H1 (cell line): Measurements from ENCODE around the gene PSAP. TPM values are rescaled to one million over a fixed set of nuclear protein-coding genes. Genes with fewer than 3 reads are reported as not detected.

Experiments
- CTCF ChIA-PET: fragments of 300-600 bp; sonication (Branson Sonifier 250); formaldehyde crosslinking; loops from one replicate; lab custom pipeline; 2021; ENCODE audit not compliant: partially characterized antibody; lab: Charles Lee
- POLR2A ChIA-PET: fragments of 300-600 bp; sonication (Branson Sonifier 250); formaldehyde crosslinking; loops from one replicate; lab custom pipeline; 2021; ENCODE audit warnings: inconsistent platforms; ENCODE audit not compliant: partially characterized antibody; lab: Charles Lee
- DNase-seq, 2 experiments: peaks; one replicate each; pipeline versions ENCODE4 v3.0.0 to v3.0.0-alpha.2; 2010 to 2022; ENCODE audit warnings: low spot score in 2 of 2, low read depth in 1 of 2, mixed read lengths in 1 of 2
- FAIRE-seq: peaks from 2 replicates; lab custom pipeline; 2011; peaks lifted over from hg19 to GRCh38; lab: Jason Lieb, UNC
- H2AFZ ChIP-seq: 2 replicates; pipeline ENCODE4 v1.8.1; 2012; ENCODE audit warnings: low read length, inconsistent platforms
- H2AK5ac ChIP-seq: 2 replicates; pipeline ENCODE4 v1.6.1; 2013; ENCODE audit warnings: low read depth, low read length
- H2BK120ac ChIP-seq: replicated peaks from 2 replicates; pipeline ENCODE3; 2013; ENCODE audit warnings: low read depth, low read length, inconsistent platforms
- H2BK12ac ChIP-seq: 2 replicates; pipeline ENCODE4 v1.6.1; 2013; ENCODE audit warnings: low read depth, low read length
- H2BK15ac ChIP-seq: 2 replicates; pipeline ENCODE4 v1.6.1; 2013; ENCODE audit warnings: low read length
- H2BK20ac ChIP-seq: 2 replicates; pipeline ENCODE4 v1.6.1; 2013; ENCODE audit warnings: low read length
- H2BK5ac ChIP-seq: 2 replicates; pipeline ENCODE4 v1.6.1; 2013; ENCODE audit warnings: low read depth, low read length
- H3K14ac ChIP-seq: 2 replicates; pipeline ENCODE4 v1.6.1; 2013; ENCODE audit warnings: inconsistent platforms; ENCODE audit not compliant: insufficient read length
- H3K18ac ChIP-seq: 2 replicates; pipeline ENCODE4 v1.6.1; 2013; ENCODE audit warnings: low read length; ENCODE audit errors: extremely low read depth
- H3K23ac ChIP-seq: 2 replicates; pipeline ENCODE4 v1.6.1; 2013; ENCODE audit warnings: inconsistent platforms; ENCODE audit not compliant: insufficient read length
- H3K23me2 ChIP-seq: 2 replicates; pipeline ENCODE4 v1.6.1; 2013; ENCODE audit warnings: low read depth, low read length
- H3K27ac ChIP-seq: 2 replicates; pipeline ENCODE4 v1.6.1; 2011; ENCODE audit warnings: low read depth, low read length, inconsistent platforms
- H3K27me3 ChIP-seq, 4 experiments: replicated peaks in 1 of 4; 1 replicate in 1 of 4; 2 replicates in 3 of 4; pipeline versions ENCODE4 v1.6.1 to v1.8.1; 2011 to 2013; ENCODE audit warnings: low read length in 3 of 4, mild to moderate bottlenecking in 3 of 4, inconsistent platforms in 2 of 4, mixed read lengths in 2 of 4, moderate library complexity in 1 of 4; ENCODE audit not compliant: control insufficient read depth in 3 of 4, insufficient read depth in 3 of 4; ENCODE audit errors: extremely low read depth in 1 of 4
- H3K36me3 ChIP-seq, 4 experiments: 2 replicates each; pipeline versions ENCODE4 v1.6.1 to v1.8.1; 2011 to 2013; ENCODE audit warnings: mild to moderate bottlenecking in 4 of 4, low read length in 3 of 4, moderate library complexity in 2 of 4, control low read depth in 1 of 4, inconsistent platforms in 1 of 4; ENCODE audit not compliant: insufficient read depth in 4 of 4, control insufficient read depth in 2 of 4
- H3K4ac ChIP-seq: replicated peaks from 2 replicates; pipeline ENCODE3; 2013; ENCODE audit warnings: low read length, low read depth, mixed read lengths, inconsistent platforms; ENCODE audit not compliant: insufficient read length
- H3K4me1 ChIP-seq, 4 experiments: replicated peaks in 1 of 4; 1 replicate in 1 of 4; 2 replicates in 3 of 4; pipeline versions ENCODE4 v1.6.1 to v1.8.1; 2011 to 2013; ENCODE audit warnings: low read length in 3 of 4, inconsistent platforms in 2 of 4, mixed read lengths in 1 of 4; ENCODE audit not compliant: insufficient read depth in 4 of 4, control insufficient read depth in 3 of 4
- H3K4me2 ChIP-seq, 2 experiments: 2 replicates each; pipeline versions ENCODE4 v1.6.1 to v1.8.1; 2011 to 2013; ENCODE audit warnings: low read depth in 2 of 2, low read length in 2 of 2, control low read depth in 1 of 2, inconsistent platforms in 1 of 2, mild to moderate bottlenecking in 1 of 2; ENCODE audit not compliant: insufficient read depth in 1 of 2
- H3K4me3 ChIP-seq, 4 experiments: fragments of 200-600, 300-600 bp in 1 of 4; sonication (generic), shearing (Covaris generic), sonication (Bioruptor Twin) in 1 of 4; 2 replicates each; pipeline versions ENCODE4 v1.5.1 to v1.8.1; 2011 to 2016; ENCODE audit warnings: low read length in 4 of 4, low read depth in 3 of 4, control low read depth in 2 of 4, inconsistent platforms in 2 of 4, mild to moderate bottlenecking in 2 of 4, mixed read lengths in 1 of 4, moderate library complexity in 1 of 4; ENCODE audit not compliant: insufficient read depth in 2 of 4; ENCODE audit errors: extremely low read depth in 1 of 4
- H3K56ac ChIP-seq: replicated peaks from 2 replicates; pipeline ENCODE3; 2013; ENCODE audit warnings: low read depth, mild to moderate bottlenecking, mixed read lengths, low read length, inconsistent platforms; ENCODE audit not compliant: insufficient read length
- H3K79me1 ChIP-seq: 2 replicates; pipeline ENCODE4 v1.6.1; 2013; ENCODE audit warnings: low read depth, low read length, control low read depth
- H3K79me2 ChIP-seq, 2 experiments: 2 replicates each; pipeline versions ENCODE4 v1.6.1 to v1.8.1; 2012 to 2013; ENCODE audit warnings: low read length in 2 of 2, mild to moderate bottlenecking in 2 of 2, inconsistent platforms in 1 of 2; ENCODE audit not compliant: insufficient read depth in 2 of 2, control insufficient read depth in 1 of 2
- H3K9ac ChIP-seq, 4 experiments: replicated peaks in 1 of 4; 1 replicate in 1 of 4; 2 replicates in 3 of 4; pipeline versions ENCODE4 v1.6.1 to v1.8.1; 2011 to 2013; ENCODE audit warnings: low read depth in 3 of 4, low read length in 3 of 4, control low read depth in 2 of 4, mild to moderate bottlenecking in 2 of 4, moderate library complexity in 2 of 4, inconsistent platforms in 1 of 4; ENCODE audit errors: extremely low read depth in 1 of 4
- H3K9me3 ChIP-seq, 2 experiments: 2 replicates each; pipeline versions ENCODE4 v1.6.1 to v1.8.1; 2012 to 2013; ENCODE audit warnings: mild to moderate bottlenecking in 2 of 2, moderate library complexity in 2 of 2, control low read depth in 1 of 2, inconsistent platforms in 1 of 2, low read depth in 1 of 2, low read length in 1 of 2, mixed read lengths in 1 of 2; ENCODE audit not compliant: insufficient read depth in 2 of 2
- H4K20me1 ChIP-seq, 2 experiments: replicated peaks in 1 of 2; 2 replicates each; pipeline versions ENCODE3 to v1.8.1; 2011 to 2013; ENCODE audit warnings: inconsistent platforms in 2 of 2, low read length in 2 of 2, mild to moderate bottlenecking in 1 of 2; ENCODE audit not compliant: insufficient read depth in 2 of 2, control insufficient read depth in 1 of 2
- H4K5ac ChIP-seq: 2 replicates; pipeline ENCODE4 v1.6.1; 2013; ENCODE audit warnings: low read length, low read depth, mixed read lengths, inconsistent platforms; ENCODE audit not compliant: insufficient read length
- H4K8ac ChIP-seq: 2 replicates; pipeline ENCODE4 v1.8.0; 2013; ENCODE audit warnings: mild to moderate bottlenecking, moderate library complexity, low read length, inconsistent platforms; ENCODE audit not compliant: insufficient read depth; ENCODE audit errors: extremely low read depth
- H4K91ac ChIP-seq: replicated peaks from 2 replicates; pipeline ENCODE3; 2013; ENCODE audit warnings: low read length, mixed read lengths, inconsistent platforms; ENCODE audit not compliant: insufficient read length
- SIN3A ChIP-seq, 2 experiments: IDR thresholded peaks in 1 of 2; conservative IDR thresholded peaks in 1 of 2; 2 replicates each; pipeline ENCODE4 v1.6.1; 2011 to 2012; ENCODE audit warnings: low read length in 2 of 2, improper control_type of control experiment in 1 of 2, low read depth in 1 of 2, mild to moderate bottlenecking in 1 of 2
- TEAD4 ChIP-seq: IDR thresholded peaks from 2 replicates; pipeline ENCODE4 v1.6.1; 2012; ENCODE audit warnings: low read depth, low read length, inconsistent platforms, mixed read lengths
- WGBS, 2 experiments: shearing (Covaris generic) in 1 of 2; methylation state at CpG; one replicate each; pipeline versions ENCODE4 v1.1.6 to v1.1.7; 2013 to 2015; ENCODE audit warnings: low lambda C conversion rate in 2 of 2, mixed read lengths in 2 of 2, inconsistent platforms in 1 of 2, low coverage in 1 of 2, missing lambda C conversion rate in 1 of 2; ENCODE audit not compliant: insufficient replicate concordance in 2 of 2, insufficient coverage in 1 of 2, insufficient read length in 1 of 2; ENCODE audit errors: extremely low coverage in 1 of 2, missing lambda C conversion rate in 1 of 2; 5-methylcytosine and 5-hydroxymethylcytosine counted together
- polyA plus RNA-seq, 7 experiments: library from polyadenylated mRNA; depleted of rRNA in 3 of 7; stranded (reverse) in 5 of 7; unstranded in 2 of 7; fragments of >200 nt in 5 of 7; fragments of 200-250 nt in 2 of 7; gene quantifications; 1 replicate in 5 of 7; 2 replicates in 1 of 7; 4 replicates in 1 of 7; pipeline versions ENCODE4 v1.2.1 to v1.2.3, GENCODE V29; 2011 to 2013; ENCODE audit warnings: missing spikeins in 2 of 7, mixed read lengths in 2 of 7
- total RNA-seq: library from RNA; stranded (reverse); fragmentation: NEBNext Ultra II Directional; extraction: Animal tissue kit (Norgen Biotek cat#: 25700); gene quantifications from 2 replicates; pipeline ENCODE4 v1.2.1, GENCODE V29; 2021

Gene PSAP
- total and polyA plus RNA-seq, 2 of the 8 experiments (the other 6 are each of a cell fraction or from before 2014, with no cell fraction given), result 386 to 504 TPM

- Histone ChIP-seq H3K23ac (no peak overlapping the region), H3K36me3 (no peaks in the 10 kb centered on the region), H3K4me2 (peak overlapping the region in 1 of 2 experiments; percentile 33; a peak in 2 of 4 replicates), H3K27me3 (no peaks in the 10 kb centered on the region), H3K9me3 (no peaks in the 10 kb centered on the region), H3K23me2 (no peaks in the 10 kb centered on the region), H3K79me2 (no peaks in the 10 kb centered on the region), H4K20me1 (no peaks in the 10 kb centered on the region), H3K18ac (peak overlapping the region; percentile 4; the same call in 1 of the 2 replicates), H3K14ac (no peak overlapping the region), H3K4me3 (no peak overlapping the region; a peak in 1 of 8 replicates), H3K9ac (no peak overlapping the region), H3K4me1 (peaks cover 0 to 6% (median 2%) of the 10 kb centered on the region in 4 experiments; a peak in 4 of 7 replicates), H3K27ac (no peak overlapping the region), H2AFZ (peak overlapping the region; percentile 76; the same call in 1 of the 2 replicates), H4K91ac (no peak overlapping the region), H2BK15ac (no peak overlapping the region), H2BK5ac (no peak overlapping the region), H3K4ac (peak overlapping the region; percentile 75), H3K56ac (no peak overlapping the region), H4K8ac (no peak overlapping the region), H2AK5ac (no peak overlapping the region), H2BK12ac (no peak overlapping the region), H4K5ac (no peak overlapping the region), H2BK120ac (no peak overlapping the region), H3K79me1 (no peaks in the 10 kb centered on the region; the same call in 1 of the 2 replicates), H2BK20ac (no peak overlapping the region)
- FAIRE-seq (no peak), DNase-seq (no peak)
- ChIA-PET CTCF (interaction anchor here (0.8 to 2.7 kb wide), 18 partner anchors 9 to 266 kb away, joined by 3 to 28 read pairs (median 3); partner anchors contain the start of gene VSIR), POLR2A (no interaction called here)
- WGBS, 2 experiments, result 58% methylated on average over 7 of the region's 7 CpGs; no CpG with 5 or more reads in 1 of the 2 experiments
- TF ChIP-seq TEAD4 (no peak), SIN3A (conservative IDR thresholded peaks at IDR 0.05 in 1 of 2, IDR thresholded peaks at IDR 0.05 in 1 of 2; ENCODE audit: low read depth in 1 of 2, low read length in 2 of 2) (no peak)
These were observed 68.0 kb downstream of the PSAP start for GRCh38 chr10:71782917-71783490.
